ENCODE measurements around the gene RMND5B.

- no peak for TF ChIP-seq POLR2A (IDR thresholded peaks at IDR 0.05; ENCODE audit: borderline replicate concordance, extremely low read depth, insufficient read depth, insufficient read length)
- no peak for TF ChIP-seq REST (IDR thresholded peaks at IDR 0.05; ENCODE audit: low read depth)
Measured at GRCh38 chr5:178152491-178153444, 22.0 kb downstream of the RMND5B start.

Measured in HCT116 (cell line).